Tibial artery (tissue), 4 donors: ENCODE results near the gene SLC25A21.

Source experiments
- DNase-seq, 2 donors: peaks; one replicate each; pipeline ENCODE4 v3.0.0-alpha.2; 2019
- H3K27ac ChIP-seq, 2 donors: fragments of 200-600 bp; sonication (generic) in 1 of 2; 1 replicate in 1 of 2; 2 replicates in 1 of 2; pipeline ENCODE4 v1.5.1; 2018 to 2019; ENCODE audit warnings: mild to moderate bottlenecking in 1 of 2
- H3K27me3 ChIP-seq, 2 donors: fragments of 200-600 bp; sonication (generic) in 1 of 2; one replicate each; pipeline versions ENCODE4 v1.5.1 to v1.6.0; 2016 to 2019
- H3K36me3 ChIP-seq, 3 donors: fragments of 200-600 bp; sonication (generic) in 2 of 3; one replicate each; pipeline ENCODE4 v1.5.1; 2016 to 2019; ENCODE audit warnings: mild to moderate bottlenecking in 2 of 3
- H3K4me1 ChIP-seq, 4 donors: fragments of 200-600 bp; sonication (generic) in 2 of 4; 1 replicate in 3 of 4; 2 replicates in 1 of 4; pipeline ENCODE4 v1.5.1; 2016 to 2019
- H3K4me3 ChIP-seq, 2 donors: fragments of 200-600 bp; sonication (generic) in 1 of 2; 1 replicate in 1 of 2; 2 replicates in 1 of 2; pipeline ENCODE4 v1.5.1; 2018 to 2019; ENCODE audit warnings: mild to moderate bottlenecking in 2 of 2
- H3K9me3 ChIP-seq, 3 donors: fragments of 200-600 bp; sonication (generic) in 1 of 3; one replicate each; pipeline ENCODE4 v1.5.1; 2016 to 2019
- CTCF ChIP-seq, 2 experiments: fragments of 200-600 bp in 1 of 2; fragments of 450-650 bp in 1 of 2; IDR thresholded peaks; one replicate each; pipeline ENCODE4 v1.5.1; 2017 to 2019; ENCODE audit warnings: antibody characterized with exemption in 2 of 2, mild to moderate bottlenecking in 1 of 2, moderate library complexity in 1 of 2
- intact Hi-C: fragments of 100-400 bp; cut with DNase I; formaldehyde crosslinking; loops from one replicate; pipeline ENCODE4 v1.15.0; 2023; ENCODE audit warnings: low total_unique reads

The SLC25A21 gene

DNA sequence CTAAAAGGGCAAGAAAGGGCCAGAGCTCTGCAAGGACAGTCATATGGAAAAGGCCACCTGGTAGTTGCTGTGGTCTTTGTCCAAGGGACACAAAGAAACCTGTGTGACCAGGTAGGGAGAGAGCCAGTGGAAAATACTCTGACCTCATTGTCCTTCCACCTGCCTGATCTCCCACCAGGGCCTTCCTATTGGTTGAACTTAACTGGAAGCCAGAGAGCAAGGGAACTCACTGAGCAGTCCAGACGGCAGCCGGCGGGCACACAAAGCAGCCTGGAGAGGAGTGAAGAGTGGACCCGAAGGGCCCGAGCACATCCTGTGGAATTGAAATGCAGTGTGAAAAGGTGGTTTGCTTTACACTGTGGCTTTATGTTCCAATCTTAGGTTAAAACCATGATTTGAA, 120.7 kb downstream of the SLC25A21 start:
- peaks cover 0 to 25% (median 7%) of the 10 kb centered on the region in 4 donors for H3K4me1 ChIP-seq
- no peak for DNase-seq
- H3K27me3 ChIP-seq, result no peaks in the 10 kb centered on the region
- H3K9me3 ChIP-seq, result peaks cover 0 to 9% (median 0%) of the 10 kb centered on the region in 3 donors
- H3K27ac ChIP-seq, result no peak overlapping the region
- intact Hi-C loops, result no loop called here
- TF ChIP-seq CTCF (IDR thresholded peaks at IDR 0.05), result no peak
- H3K4me3 ChIP-seq, result no peak overlapping the region
- no peaks in the 10 kb centered on the region for H3K36me3 ChIP-seq

- H3K27ac ChIP-seq, result no peak overlapping the region
- TF ChIP-seq CTCF (IDR thresholded peaks at IDR 0.05), result no peak
- intact Hi-C loops, result no loop called here
These were observed 121.3 kb downstream of the SLC25A21 start for GRCh38 chr14:37051153-37051552.

DNA sequence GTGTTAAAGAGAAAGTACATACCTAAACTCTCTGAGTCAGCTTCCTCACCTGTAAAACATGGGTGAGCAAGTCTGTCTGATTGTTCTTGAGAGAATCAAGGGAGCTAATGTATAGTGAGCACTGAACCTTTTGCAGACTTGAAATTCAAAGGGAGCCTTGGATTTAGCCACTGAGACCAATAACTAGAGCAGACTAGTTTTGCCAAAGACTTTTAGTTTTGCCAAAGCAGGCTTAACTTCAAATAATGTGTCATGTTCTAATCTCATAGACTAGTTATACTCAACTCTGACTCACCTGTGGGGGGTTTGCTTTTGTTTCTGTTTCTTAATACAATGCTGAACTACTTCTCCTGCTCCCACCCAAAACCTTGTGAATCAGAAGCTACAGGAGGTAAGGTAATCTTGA, 123.7 kb downstream of the SLC25A21 start:
- no peak for DNase-seq
- Histone ChIP-seq H3K4me1 (peaks cover 0 to 25% (median 7%) of the 10 kb centered on the region in 4 donors), H3K27ac (no peak overlapping the region), H3K9me3 (peaks cover 0 to 2% (median 0%) of the 10 kb centered on the region in 3 donors), H3K36me3 (no peaks in the 10 kb centered on the region), H3K27me3 (no peaks in the 10 kb centered on the region), H3K4me3 (no peak overlapping the region)
- TF ChIP-seq CTCF (IDR thresholded peaks at IDR 0.05), result no peak
- intact Hi-C loops, result no loop called here

More at GRCh38 chr14:37051153-37051552, 121.3 kb downstream of the SLC25A21 start:
- DNase-seq, result no peak
- Histone ChIP-seq H3K36me3 (no peaks in the 10 kb centered on the region), H3K4me1 (peaks cover 0 to 25% (median 7%) of the 10 kb centered on the region in 4 donors), H3K9me3 (peaks cover 0 to 9% (median 0%) of the 10 kb centered on the region in 3 donors), H3K27me3 (no peaks in the 10 kb centered on the region), H3K4me3 (no peak overlapping the region)

GRCh38 chr14:37047996-37048395, 124.4 kb downstream of the SLC25A21 start:
- H3K9me3 ChIP-seq, result no peaks in the 10 kb centered on the region
- DNase-seq, result no peak
- H3K36me3 ChIP-seq, result no peaks in the 10 kb centered on the region
- no peak overlapping the region for H3K4me3 ChIP-seq
- H3K4me1 ChIP-seq, result peaks cover 0 to 25% (median 7%) of the 10 kb centered on the region in 4 donors
- H3K27me3 ChIP-seq, result no peaks in the 10 kb centered on the region
- no peak overlapping the region for H3K27ac ChIP-seq
- intact Hi-C loops, result no loop called here
- no peak for TF ChIP-seq CTCF (IDR thresholded peaks at IDR 0.05)

GRCh38 chr14:37047226-37047625, 125.2 kb downstream of the SLC25A21 start:
- no peaks in the 10 kb centered on the region for H3K9me3 ChIP-seq
- intact Hi-C loops, result no loop called here
- no peak for DNase-seq
- TF ChIP-seq CTCF (IDR thresholded peaks at IDR 0.05), result no peak
- no peak overlapping the region for H3K4me3 ChIP-seq
- no peaks in the 10 kb centered on the region for H3K36me3 ChIP-seq
- no peak overlapping the region for H3K27ac ChIP-seq
- H3K27me3 ChIP-seq, result no peaks in the 10 kb centered on the region
- H3K4me1 ChIP-seq, result peaks cover 0 to 25% (median 7%) of the 10 kb centered on the region in 4 donors

- H3K36me3 ChIP-seq, result no peaks in the 10 kb centered on the region
- H3K27ac ChIP-seq, result no peak overlapping the region
- no peak overlapping the region for H3K4me3 ChIP-seq
- intact Hi-C loops, result no loop called here
- TF ChIP-seq CTCF (IDR thresholded peaks at IDR 0.05), result no peak
- no peak for DNase-seq
- H3K4me1 ChIP-seq, result peaks cover 0 to 25% (median 7%) of the 10 kb centered on the region in 4 donors
- no peaks in the 10 kb centered on the region for H3K9me3 ChIP-seq
- no peaks in the 10 kb centered on the region for H3K27me3 ChIP-seq
These were observed 125.6 kb downstream of the SLC25A21 start for GRCh38 chr14:37046815-37047214.
